Astrocyte (in vitro differentiated cells and primary cell): ENCODE data around the gene AP1B1. TPM values are rescaled to one million over a fixed set of nuclear protein-coding genes. Genes with fewer than 3 reads are reported as not detected.

Experiments
- DNase-seq: peaks from one replicate; pipeline ENCODE4 v3.0.0-alpha.2; 2010; ENCODE audit warnings: low read depth
- FAIRE-seq: peaks from 2 replicates; lab custom pipeline; 2011; peaks lifted over from hg19 to GRCh38; lab: Jason Lieb, UNC
- H2AFZ ChIP-seq: 2 replicates; pipeline ENCODE4 v1.6.0; 2012; ENCODE audit warnings: low read depth, low read length, inconsistent platforms
- H3K27ac ChIP-seq: 2 replicates; pipeline ENCODE4 v1.5.1; 2011; ENCODE audit warnings: low read depth, low read length, inconsistent platforms
- H3K27me3 ChIP-seq: 2 replicates; pipeline ENCODE4 v1.6.0; 2011; ENCODE audit warnings: low read length, inconsistent platforms; ENCODE audit not compliant: insufficient read depth
- H3K36me3 ChIP-seq: 2 replicates; pipeline ENCODE4 v1.5.1; 2011; ENCODE audit warnings: low read length, inconsistent platforms; ENCODE audit not compliant: insufficient read depth
- H3K4me1 ChIP-seq: 2 replicates; pipeline ENCODE4 v1.5.1; 2011; ENCODE audit warnings: low read length, inconsistent platforms; ENCODE audit not compliant: insufficient read depth
- H3K4me2 ChIP-seq: 2 replicates; pipeline ENCODE4 v1.6.0; 2012; ENCODE audit warnings: low read length, inconsistent platforms
- H3K4me3 ChIP-seq: 2 replicates; pipeline ENCODE4 v1.5.1; 2011; ENCODE audit warnings: low read depth, mild to moderate bottlenecking, low read length, inconsistent platforms; ENCODE audit not compliant: insufficient read depth
- H3K79me2 ChIP-seq: 2 replicates; pipeline ENCODE4 v1.6.0; 2012; ENCODE audit warnings: mild to moderate bottlenecking, low read length, inconsistent platforms; ENCODE audit not compliant: insufficient read depth
- H3K9ac ChIP-seq: 2 replicates; pipeline ENCODE4 v1.6.0; 2012; ENCODE audit warnings: mild to moderate bottlenecking, low read length, inconsistent platforms
- H3K9me3 ChIP-seq: 2 replicates; pipeline ENCODE4 v1.5.1; 2012; ENCODE audit warnings: low read depth, mild to moderate bottlenecking, low read length, inconsistent platforms; ENCODE audit not compliant: insufficient read depth
- H4K20me1 ChIP-seq: 2 replicates; pipeline ENCODE4 v1.6.0; 2012; ENCODE audit warnings: low read length, inconsistent platforms; ENCODE audit not compliant: insufficient read depth
- H3K27ac Mint-ChIP-seq: one replicate; pipeline ENCODE4 v1.8.0; 2021; ENCODE audit warnings: mild to moderate bottlenecking, mixed read lengths; ENCODE audit not compliant: unreplicated experiment
- H3K27me3 Mint-ChIP-seq: one replicate; pipeline ENCODE4 v1.8.0; 2021; ENCODE audit warnings: low read depth, mixed read lengths; ENCODE audit not compliant: unreplicated experiment
- H3K36me3 Mint-ChIP-seq: one replicate; pipeline ENCODE4 v1.8.0; 2021; ENCODE audit warnings: low read depth, mixed read lengths; ENCODE audit not compliant: unreplicated experiment
- H3K4me1 Mint-ChIP-seq: one replicate; pipeline ENCODE4 v1.8.0; 2021; ENCODE audit warnings: low read depth, mixed read lengths; ENCODE audit not compliant: unreplicated experiment
- H3K4me3 Mint-ChIP-seq: one replicate; pipeline ENCODE4 v1.8.0; 2021; ENCODE audit warnings: mild to moderate bottlenecking, moderate library complexity, mixed read lengths; ENCODE audit not compliant: unreplicated experiment
- H3K9me3 Mint-ChIP-seq: one replicate; pipeline ENCODE4 v1.8.0; 2021; ENCODE audit warnings: mild to moderate bottlenecking, mixed read lengths; ENCODE audit not compliant: unreplicated experiment
- CTCF ChIP-seq: IDR thresholded peaks from 2 replicates; pipeline ENCODE4 v1.5.1; 2011; ENCODE audit warnings: low read depth, mild to moderate bottlenecking, inconsistent platforms, low read length, moderate library complexity; ENCODE audit not compliant: insufficient read depth
- EZH2 ChIP-seq: IDR thresholded peaks from 2 replicates; pipeline ENCODE4 v1.6.1; 2012; ENCODE audit warnings: mild to moderate bottlenecking, low read length, inconsistent platforms; ENCODE audit not compliant: insufficient read depth
- total RNA-seq: library from RNA; stranded (reverse); gene quantifications from 2 replicates; pipeline ENCODE4 v1.2.1, GENCODE V29; 2021

The AP1B1 gene
- total RNA-seq, 1 donor from 2014 or later = 69.5 TPM

- H3K4me1 Mint-ChIP-seq = no peaks in the 10 kb centered on the region
- Histone ChIP-seq H3K4me1 (no peaks in the 10 kb centered on the region), H3K9ac (no peak overlapping the region), H3K4me2 (no peak overlapping the region), H3K4me3 (no peak overlapping the region), H2AFZ (no peak overlapping the region), H4K20me1 (peaks cover 9% of the 10 kb centered on the region), H3K9me3 (no peaks in the 10 kb centered on the region), H3K27me3 (no peaks in the 10 kb centered on the region), H3K36me3 (peaks cover 31% of the 10 kb centered on the region), H3K79me2 (no peaks in the 10 kb centered on the region), H3K27ac (no peak overlapping the region)
- no peaks in the 10 kb centered on the region for H3K9me3 Mint-ChIP-seq
- TF ChIP-seq EZH2 (no peak), CTCF (no peak)
- DNase-seq (no peak), FAIRE-seq (no peak)
- H3K27ac Mint-ChIP-seq = no peak overlapping the region
- peaks cover 24% of the 10 kb centered on the region for H3K36me3 Mint-ChIP-seq
- H3K27me3 Mint-ChIP-seq = no peaks in the 10 kb centered on the region
- no peak overlapping the region for H3K4me3 Mint-ChIP-seq
Observed at GRCh38 chr22:29353860-29354259, 34.5 kb downstream of the AP1B1 start.

GRCh38 chr22:29353286-29353685 is 35.1 kb downstream of the AP1B1 start:
- no peak overlapping the region for H3K4me3 Mint-ChIP-seq
- H3K36me3 Mint-ChIP-seq = peaks cover 29% of the 10 kb centered on the region
- no peaks in the 10 kb centered on the region for H3K79me2 ChIP-seq
- no peak overlapping the region for H2AFZ ChIP-seq
- TF ChIP-seq CTCF (no peak), EZH2 (no peak)
- no peak overlapping the region for H3K9ac ChIP-seq
- peaks cover 33% of the 10 kb centered on the region for H3K36me3 ChIP-seq
- no peaks in the 10 kb centered on the region for H3K9me3 ChIP-seq
- H3K27me3 ChIP-seq = no peaks in the 10 kb centered on the region
- no peaks in the 10 kb centered on the region for H3K4me1 ChIP-seq
- H3K4me1 Mint-ChIP-seq = no peaks in the 10 kb centered on the region
- no peaks in the 10 kb centered on the region for H3K27me3 Mint-ChIP-seq
- H3K4me2 ChIP-seq = no peak overlapping the region
- FAIRE-seq = no peak
- no peak for DNase-seq
- H3K9me3 Mint-ChIP-seq = no peaks in the 10 kb centered on the region
- H3K27ac ChIP-seq = no peak overlapping the region
- H3K27ac Mint-ChIP-seq = no peak overlapping the region
- peaks cover 4% of the 10 kb centered on the region for H4K20me1 ChIP-seq
- H3K4me3 ChIP-seq = no peak overlapping the region

GRCh38 chr22:29352778-29353177 is 35.6 kb downstream of the AP1B1 start:
- DNase-seq = no peak
- no peak for TF ChIP-seq EZH2
- no peak for TF ChIP-seq CTCF
- FAIRE-seq = no peak
- Mint-ChIP-seq H3K4me3 (no peak overlapping the region), H3K9me3 (no peaks in the 10 kb centered on the region), H3K27ac (peak overlapping the region; percentile 18), H3K27me3 (no peaks in the 10 kb centered on the region), H3K36me3 (peaks cover 29% of the 10 kb centered on the region), H3K4me1 (no peaks in the 10 kb centered on the region)
- no peaks in the 10 kb centered on the region for H4K20me1 ChIP-seq
- H3K4me1 ChIP-seq = no peaks in the 10 kb centered on the region
- H3K9me3 ChIP-seq = no peaks in the 10 kb centered on the region
- no peaks in the 10 kb centered on the region for H3K79me2 ChIP-seq
- no peak overlapping the region for H3K4me3 ChIP-seq
- H3K36me3 ChIP-seq = peaks cover 38% of the 10 kb centered on the region
- no peak overlapping the region for H3K4me2 ChIP-seq
- H2AFZ ChIP-seq = no peak overlapping the region
- H3K9ac ChIP-seq = no peak overlapping the region
- no peak overlapping the region for H3K27ac ChIP-seq
- no peaks in the 10 kb centered on the region for H3K27me3 ChIP-seq
